Measurements from ENCODE around the gene ZNF354C. TPM values are rescaled to one million over a fixed set of nuclear protein-coding genes. Genes with fewer than 3 reads are reported as not detected.

Gene ZNF354C
- total RNA-seq, 6 experiments from 2014 or later: 3.5 to 4.8 (median 4.4) TPM

GRCh38 chr5:179120421-179120861, 60.3 kb downstream of the ZNF354C start:
- peaks cover 6% of the 10 kb centered on the region; the same call in 1 of the 2 replicates for H3K9me3 Mint-ChIP-seq
- no peak for DNase-seq
- H3K27me3 Mint-ChIP-seq (ENCODE audit: insufficient read depth): peaks cover 5% of the 10 kb centered on the region
- TF ChIP-seq, protein P1, sequence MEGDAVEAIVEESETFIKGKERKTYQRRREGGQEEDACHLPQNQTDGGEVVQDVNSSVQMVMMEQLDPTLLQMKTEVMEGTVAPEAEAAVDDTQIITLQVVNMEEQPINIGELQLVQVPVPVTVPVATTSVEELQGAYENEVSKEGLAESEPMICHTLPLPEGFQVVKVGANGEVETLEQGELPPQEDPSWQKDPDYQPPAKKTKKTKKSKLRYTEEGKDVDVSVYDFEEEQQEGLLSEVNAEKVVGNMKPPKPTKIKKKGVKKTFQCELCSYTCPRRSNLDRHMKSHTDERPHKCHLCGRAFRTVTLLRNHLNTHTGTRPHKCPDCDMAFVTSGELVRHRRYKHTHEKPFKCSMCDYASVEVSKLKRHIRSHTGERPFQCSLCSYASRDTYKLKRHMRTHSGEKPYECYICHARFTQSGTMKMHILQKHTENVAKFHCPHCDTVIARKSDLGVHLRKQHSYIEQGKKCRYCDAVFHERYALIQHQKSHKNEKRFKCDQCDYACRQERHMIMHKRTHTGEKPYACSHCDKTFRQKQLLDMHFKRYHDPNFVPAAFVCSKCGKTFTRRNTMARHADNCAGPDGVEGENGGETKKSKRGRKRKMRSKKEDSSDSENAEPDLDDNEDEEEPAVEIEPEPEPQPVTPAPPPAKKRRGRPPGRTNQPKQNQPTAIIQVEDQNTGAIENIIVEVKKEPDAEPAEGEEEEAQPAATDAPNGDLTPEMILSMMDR (IDR thresholded peaks at IDR 0.05): no peak
- no peak overlapping the region for H3K4me3 Mint-ChIP-seq
- no peak overlapping the region for H3K27ac Mint-ChIP-seq
- H3K36me3 Mint-ChIP-seq (ENCODE audit: low read depth): peaks cover 28% of the 10 kb centered on the region
- no peaks in the 10 kb centered on the region for H3K4me1 Mint-ChIP-seq (ENCODE audit: low read depth)

GRCh38 chr5:179120951-179121666, 60.9 kb downstream of the ZNF354C start:
- Mint-ChIP-seq H3K4me1 (ENCODE audit: low read depth) (no peaks in the 10 kb centered on the region), H3K4me3 (no peak overlapping the region), H3K9me3 (peaks cover 6% of the 10 kb centered on the region; the same call in 1 of the 2 replicates), H3K27me3 (ENCODE audit: insufficient read depth) (peaks cover 5% of the 10 kb centered on the region), H3K27ac (no peak overlapping the region), H3K36me3 (ENCODE audit: low read depth) (peaks cover 26% of the 10 kb centered on the region)
- no peak for DNase-seq
- TF ChIP-seq, protein P1 (IDR thresholded peaks at IDR 0.05): no peak

GRCh38 chr5:179121667-179122111, 61.5 kb downstream of the ZNF354C start:
- Mint-ChIP-seq H3K4me1 (ENCODE audit: low read depth) (no peaks in the 10 kb centered on the region), H3K9me3 (peaks cover 2% of the 10 kb centered on the region; the same call in 1 of the 2 replicates), H3K27ac (no peak overlapping the region), H3K36me3 (ENCODE audit: low read depth) (peaks cover 26% of the 10 kb centered on the region), H3K4me3 (no peak overlapping the region), H3K27me3 (ENCODE audit: insufficient read depth) (peaks cover 1% of the 10 kb centered on the region)
- TF ChIP-seq, protein P1 (IDR thresholded peaks at IDR 0.05): no peak
- DNase-seq: no peak

GRCh38 chr5:179122411-179123108, 62.4 kb downstream of the ZNF354C start:
- Mint-ChIP-seq H3K9me3 (no peaks in the 10 kb centered on the region; the same call in 1 of the 2 replicates), H3K27me3 (ENCODE audit: insufficient read depth) (peaks cover 1% of the 10 kb centered on the region), H3K4me1 (ENCODE audit: low read depth) (no peaks in the 10 kb centered on the region), H3K4me3 (no peak overlapping the region), H3K36me3 (ENCODE audit: low read depth) (peaks cover 29% of the 10 kb centered on the region), H3K27ac (no peak overlapping the region)
- TF ChIP-seq, protein P1 (IDR thresholded peaks at IDR 0.05): no peak
- no peak for DNase-seq

- TF ChIP-seq, protein P1 (IDR thresholded peaks at IDR 0.05): no peak
- DNase-seq: no peak
- H3K27ac Mint-ChIP-seq: no peak overlapping the region
- H3K27me3 Mint-ChIP-seq (ENCODE audit: insufficient read depth): peaks cover 1% of the 10 kb centered on the region
- no peak overlapping the region for H3K4me3 Mint-ChIP-seq
- H3K4me1 Mint-ChIP-seq (ENCODE audit: low read depth): no peaks in the 10 kb centered on the region
- H3K9me3 Mint-ChIP-seq: no peaks in the 10 kb centered on the region; the same call in 1 of the 2 replicates
- H3K36me3 Mint-ChIP-seq (ENCODE audit: low read depth): peaks cover 30% of the 10 kb centered on the region
These were observed 62.9 kb downstream of the ZNF354C start for GRCh38 chr5:179123109-179123426.

Data from HFFc6 (cell line).